KOPT-K1 (cell line): ENCODE measurements around the gene HEATR5A.
"Not testable (repeated sequence)": the region's sequence is repeated elsewhere in the genome, so short reads cannot be mapped to it uniquely, and the experiment has no call there.

Source experiments
- H3K27ac ChIP-seq: fragments of 200-600 bp; sonication (generic); 2 replicates; pipeline ENCODE4 v1.5.1; 2016; ENCODE audit warnings: antibody characterized with exemption, mild to moderate bottlenecking, low read depth, low read length; ENCODE audit not compliant: poor library complexity, severe bottlenecking
- H3K36me3 ChIP-seq: fragments of 200-600 bp; sonication (generic); 2 replicates; pipeline ENCODE4 v1.5.1; 2017; ENCODE audit warnings: antibody characterized with exemption, mild to moderate bottlenecking, low read length, moderate library complexity; ENCODE audit not compliant: insufficient read depth
- H3K9me3 ChIP-seq: fragments of 200-600 bp; sonication (generic); 2 replicates; pipeline ENCODE4 v1.5.1; 2017; ENCODE audit warnings: antibody characterized with exemption, low read length, mild to moderate bottlenecking; ENCODE audit not compliant: insufficient read depth, poor library complexity, severe bottlenecking

Gene HEATR5A

GRCh38 chr14:31258427-31259039 lies 161.8 kb downstream of the HEATR5A start:
- no peak overlapping the region for H3K27ac ChIP-seq
- peaks cover 3% of the 10 kb centered on the region for H3K9me3 ChIP-seq
- no peaks in the 10 kb centered on the region for H3K36me3 ChIP-seq

- not testable (repeated sequence) for H3K9me3 ChIP-seq, H3K36me3 ChIP-seq, H3K27ac ChIP-seq
Measured at GRCh38 chr14:31257554-31258426, 162.6 kb downstream of the HEATR5A start.

- Histone ChIP-seq H3K36me3 (no peaks in the 10 kb centered on the region), H3K9me3 (peaks cover 3% of the 10 kb centered on the region), H3K27ac (no peak overlapping the region)
Measured at GRCh38 chr14:31257244-31257553, 163.2 kb downstream of the HEATR5A start.

- no peaks in the 10 kb centered on the region for H3K36me3 ChIP-seq
- H3K9me3 ChIP-seq, result peaks cover 3% of the 10 kb centered on the region
- H3K27ac ChIP-seq, result no peak overlapping the region
Measured at GRCh38 chr14:31256534-31257243, 163.7 kb downstream of the HEATR5A start.

- not testable (repeated sequence) for H3K27ac ChIP-seq
Measured at GRCh38 chr14:31255918-31256317, 164.4 kb downstream of the HEATR5A start.

GRCh38 chr14:31255286-31255685 lies 165.1 kb downstream of the HEATR5A start:
- no peaks in the 10 kb centered on the region for H3K36me3 ChIP-seq
- no peak overlapping the region for H3K27ac ChIP-seq
- H3K9me3 ChIP-seq, result peaks cover 3% of the 10 kb centered on the region

More at GRCh38 chr14:31255918-31256317, 164.4 kb downstream of the HEATR5A start:
- H3K36me3 ChIP-seq, H3K9me3 ChIP-seq: not testable (repeated sequence)

GRCh38 chr14:31253746-31254471 lies 166.4 kb downstream of the HEATR5A start:
- Histone ChIP-seq H3K27ac (no peak overlapping the region), H3K9me3 (no peaks in the 10 kb centered on the region), H3K36me3 (no peaks in the 10 kb centered on the region)

- Histone ChIP-seq H3K9me3 (no peaks in the 10 kb centered on the region), H3K36me3 (no peaks in the 10 kb centered on the region), H3K27ac (no peak overlapping the region)
Measured at GRCh38 chr14:31252865-31253264, 167.5 kb downstream of the HEATR5A start.

GRCh38 chr14:31251028-31251958 lies 169.1 kb downstream of the HEATR5A start:
- Histone ChIP-seq H3K27ac (no peak overlapping the region), H3K36me3 (no peaks in the 10 kb centered on the region), H3K9me3 (no peaks in the 10 kb centered on the region)

GRCh38 chr14:31244626-31245025 lies 175.7 kb downstream of the HEATR5A start:
- Histone ChIP-seq H3K9me3 (no peaks in the 10 kb centered on the region), H3K27ac (no peak overlapping the region)

GRCh38 chr14:31243860-31244259 lies 176.5 kb downstream of the HEATR5A start:
- Histone ChIP-seq H3K9me3 (no peaks in the 10 kb centered on the region), H3K36me3 (no peaks in the 10 kb centered on the region), H3K27ac (no peak overlapping the region)

More at GRCh38 chr14:31244626-31245025, 175.7 kb downstream of the HEATR5A start:
- no peaks in the 10 kb centered on the region for H3K36me3 ChIP-seq

GRCh38 chr14:31242161-31242940 lies 178.0 kb downstream of the HEATR5A start:
- not testable (repeated sequence) for H3K27ac ChIP-seq, H3K9me3 ChIP-seq, H3K36me3 ChIP-seq
